WI38 (cell line): ENCODE results near the gene CILP.

Experiments used
- H3K4me3 ChIP-seq: 2 replicates; pipeline ENCODE4 v1.5.1; 2011; ENCODE audit warnings: low read depth, mild to moderate bottlenecking, control low read depth, low read length
- CTCF ChIP-seq: IDR thresholded peaks from 2 replicates; pipeline ENCODE4 v1.5.1; 2012; ENCODE audit warnings: low read depth, mild to moderate bottlenecking, control low read depth, low read length

Gene CILP

GRCh38 chr15:65209701-65210643 is 1.3 kb downstream of the CILP start:
- no peak for TF ChIP-seq CTCF
- H3K4me3 ChIP-seq, result no peak overlapping the region

GRCh38 chr15:65208647-65209046 is 2.6 kb downstream of the CILP start:
- no peak for TF ChIP-seq CTCF
- H3K4me3 ChIP-seq, result no peak overlapping the region

- H3K4me3 ChIP-seq, result no peak overlapping the region
- TF ChIP-seq CTCF, result no peak
Observed at GRCh38 chr15:65207280-65207840, 3.9 kb downstream of the CILP start.

- TF ChIP-seq CTCF, result no peak
- no peak overlapping the region for H3K4me3 ChIP-seq
Observed at GRCh38 chr15:65206750-65207149, 4.5 kb downstream of the CILP start.

GRCh38 chr15:65204931-65205660 is 6.2 kb downstream of the CILP start:
- no peak overlapping the region for H3K4me3 ChIP-seq
- TF ChIP-seq CTCF, result no peak

- TF ChIP-seq CTCF, result no peak
- H3K4me3 ChIP-seq, result no peak overlapping the region
Observed at GRCh38 chr15:65204236-65204930, 6.9 kb downstream of the CILP start.
